ENCODE measurements around the gene CAMK4. TPM values are rescaled to one million over a fixed set of nuclear protein-coding genes. Genes with fewer than 3 reads are reported as not detected.

Gene CAMK4
- total and polyA plus RNA-seq, 2 experiments from 2014 or later = 4.2 to 7.3 TPM

DNA sequence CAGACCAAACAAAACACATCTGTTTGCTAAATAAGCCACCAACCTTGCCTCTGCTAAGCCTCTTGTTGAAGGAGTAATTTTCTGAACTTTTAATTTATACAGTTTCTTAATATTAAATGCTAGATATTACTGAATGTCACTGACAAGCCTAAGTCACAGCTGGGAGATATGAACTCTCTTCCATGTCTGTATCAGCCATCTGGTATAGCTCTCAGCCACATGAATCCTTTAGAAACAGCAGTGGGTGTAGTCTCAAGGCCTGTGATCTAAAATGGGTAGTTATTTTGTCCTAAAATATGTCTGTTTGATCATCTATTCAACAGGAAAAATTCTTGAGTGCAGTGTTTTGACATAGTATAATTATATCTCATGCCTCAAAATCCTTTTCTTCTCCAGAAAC is 97.2 kb downstream of the CAMK4 start:
- ATAC-seq (no peak), DNase-seq (ENCODE audit: low spot score) (no peak)
- no peaks in the 10 kb centered on the region for H3F3A ChIP-seq (replicated peaks; ENCODE audit: low read depth)
- H3K4me1 Mint-ChIP-seq = no peaks in the 10 kb centered on the region
- H3K27ac ChIP-seq (ENCODE audit: low read depth) = no peak overlapping the region
- H3K27me3 Mint-ChIP-seq (ENCODE audit: insufficient read depth, low read depth, poor library complexity) = peaks cover 3% of the 10 kb centered on the region
- H3K36me3 Mint-ChIP-seq (ENCODE audit: low read depth) = no peaks in the 10 kb centered on the region
- H3K4me3 ChIP-seq = no peak overlapping the region
- no peaks in the 10 kb centered on the region for H3K4me1 ChIP-seq (ENCODE audit: insufficient read depth)
- H4K20me1 ChIP-seq (replicated peaks; ENCODE audit: insufficient read depth) = no peaks in the 10 kb centered on the region
- TF ChIP-seq JUNB (IDR thresholded peaks at IDR 0.05; ENCODE audit: unreplicated experiment) = no peak
- TF ChIP-seq, protein P1, sequence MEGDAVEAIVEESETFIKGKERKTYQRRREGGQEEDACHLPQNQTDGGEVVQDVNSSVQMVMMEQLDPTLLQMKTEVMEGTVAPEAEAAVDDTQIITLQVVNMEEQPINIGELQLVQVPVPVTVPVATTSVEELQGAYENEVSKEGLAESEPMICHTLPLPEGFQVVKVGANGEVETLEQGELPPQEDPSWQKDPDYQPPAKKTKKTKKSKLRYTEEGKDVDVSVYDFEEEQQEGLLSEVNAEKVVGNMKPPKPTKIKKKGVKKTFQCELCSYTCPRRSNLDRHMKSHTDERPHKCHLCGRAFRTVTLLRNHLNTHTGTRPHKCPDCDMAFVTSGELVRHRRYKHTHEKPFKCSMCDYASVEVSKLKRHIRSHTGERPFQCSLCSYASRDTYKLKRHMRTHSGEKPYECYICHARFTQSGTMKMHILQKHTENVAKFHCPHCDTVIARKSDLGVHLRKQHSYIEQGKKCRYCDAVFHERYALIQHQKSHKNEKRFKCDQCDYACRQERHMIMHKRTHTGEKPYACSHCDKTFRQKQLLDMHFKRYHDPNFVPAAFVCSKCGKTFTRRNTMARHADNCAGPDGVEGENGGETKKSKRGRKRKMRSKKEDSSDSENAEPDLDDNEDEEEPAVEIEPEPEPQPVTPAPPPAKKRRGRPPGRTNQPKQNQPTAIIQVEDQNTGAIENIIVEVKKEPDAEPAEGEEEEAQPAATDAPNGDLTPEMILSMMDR (conservative IDR thresholded peaks at IDR 0.05; ENCODE audit: low read depth in 2 of 2) = no peak
- H3K27ac Mint-ChIP-seq = no peak overlapping the region
- H3K4me2 ChIP-seq = no peak overlapping the region
- no peaks in the 10 kb centered on the region for H3K79me2 ChIP-seq (replicated peaks; ENCODE audit: insufficient read depth)
- no peak overlapping the region for H2AFZ ChIP-seq
- H3K27me3 ChIP-seq (ENCODE audit: insufficient read depth) = no peaks in the 10 kb centered on the region
- H3K36me3 ChIP-seq (ENCODE audit: insufficient read depth) = no peaks in the 10 kb centered on the region
- no peak overlapping the region for H3K4me3 Mint-ChIP-seq
- no peaks in the 10 kb centered on the region; the same call in 2 of the 3 replicates for H3K9me3 Mint-ChIP-seq
- no peaks in the 10 kb centered on the region; the same call in 1 of the 2 replicates for H3K9me2 ChIP-seq (ENCODE audit: insufficient read depth)

DNA sequence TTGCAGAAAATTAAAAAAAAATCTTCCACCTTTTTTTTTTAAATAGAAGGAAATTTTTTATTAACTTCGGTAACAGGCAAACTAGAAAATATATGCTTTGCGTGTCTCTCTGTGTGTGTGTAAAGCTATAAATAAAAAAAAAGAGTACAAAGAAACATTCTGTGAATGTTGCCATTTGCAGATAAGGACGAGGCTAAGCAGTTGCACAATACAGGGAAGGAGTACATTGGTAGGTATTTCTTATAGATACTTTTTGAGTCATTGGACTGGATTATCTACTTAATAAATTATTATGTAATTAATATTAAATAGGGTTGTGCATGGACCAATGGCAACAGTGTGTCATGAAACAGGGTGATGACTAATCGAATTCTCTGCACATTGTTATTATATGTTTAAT is 102.4 kb downstream of the CAMK4 start:
- Mint-ChIP-seq H3K36me3 (ENCODE audit: low read depth) (peaks cover 3% of the 10 kb centered on the region; the same call in 1 of the 3 replicates), H3K27me3 (ENCODE audit: insufficient read depth, low read depth, poor library complexity) (no peaks in the 10 kb centered on the region), H3K27ac (no peak overlapping the region), H3K9me3 (peaks cover 10% of the 10 kb centered on the region), H3K4me3 (no peak overlapping the region), H3K4me1 (no peaks in the 10 kb centered on the region)
- H3K36me3 ChIP-seq (ENCODE audit: insufficient read depth) = no peaks in the 10 kb centered on the region
- ATAC-seq (no peak), DNase-seq (ENCODE audit: low spot score) (no peak)
- no peak overlapping the region for H2AFZ ChIP-seq
- H3K27ac ChIP-seq (ENCODE audit: low read depth) = no peak overlapping the region
- no peaks in the 10 kb centered on the region for H3K27me3 ChIP-seq (ENCODE audit: insufficient read depth)
- no peak overlapping the region for H3K4me3 ChIP-seq
- no peaks in the 10 kb centered on the region for H3F3A ChIP-seq (replicated peaks; ENCODE audit: low read depth)
- no peaks in the 10 kb centered on the region for H3K79me2 ChIP-seq (replicated peaks; ENCODE audit: insufficient read depth)
- H3K9me2 ChIP-seq (ENCODE audit: insufficient read depth) = no peaks in the 10 kb centered on the region; the same call in 1 of the 2 replicates
- no peaks in the 10 kb centered on the region for H3K4me1 ChIP-seq (ENCODE audit: insufficient read depth)
- no peak overlapping the region for H3K4me2 ChIP-seq
- no peaks in the 10 kb centered on the region for H4K20me1 ChIP-seq (replicated peaks; ENCODE audit: insufficient read depth)
- TF ChIP-seq, protein P2, sequence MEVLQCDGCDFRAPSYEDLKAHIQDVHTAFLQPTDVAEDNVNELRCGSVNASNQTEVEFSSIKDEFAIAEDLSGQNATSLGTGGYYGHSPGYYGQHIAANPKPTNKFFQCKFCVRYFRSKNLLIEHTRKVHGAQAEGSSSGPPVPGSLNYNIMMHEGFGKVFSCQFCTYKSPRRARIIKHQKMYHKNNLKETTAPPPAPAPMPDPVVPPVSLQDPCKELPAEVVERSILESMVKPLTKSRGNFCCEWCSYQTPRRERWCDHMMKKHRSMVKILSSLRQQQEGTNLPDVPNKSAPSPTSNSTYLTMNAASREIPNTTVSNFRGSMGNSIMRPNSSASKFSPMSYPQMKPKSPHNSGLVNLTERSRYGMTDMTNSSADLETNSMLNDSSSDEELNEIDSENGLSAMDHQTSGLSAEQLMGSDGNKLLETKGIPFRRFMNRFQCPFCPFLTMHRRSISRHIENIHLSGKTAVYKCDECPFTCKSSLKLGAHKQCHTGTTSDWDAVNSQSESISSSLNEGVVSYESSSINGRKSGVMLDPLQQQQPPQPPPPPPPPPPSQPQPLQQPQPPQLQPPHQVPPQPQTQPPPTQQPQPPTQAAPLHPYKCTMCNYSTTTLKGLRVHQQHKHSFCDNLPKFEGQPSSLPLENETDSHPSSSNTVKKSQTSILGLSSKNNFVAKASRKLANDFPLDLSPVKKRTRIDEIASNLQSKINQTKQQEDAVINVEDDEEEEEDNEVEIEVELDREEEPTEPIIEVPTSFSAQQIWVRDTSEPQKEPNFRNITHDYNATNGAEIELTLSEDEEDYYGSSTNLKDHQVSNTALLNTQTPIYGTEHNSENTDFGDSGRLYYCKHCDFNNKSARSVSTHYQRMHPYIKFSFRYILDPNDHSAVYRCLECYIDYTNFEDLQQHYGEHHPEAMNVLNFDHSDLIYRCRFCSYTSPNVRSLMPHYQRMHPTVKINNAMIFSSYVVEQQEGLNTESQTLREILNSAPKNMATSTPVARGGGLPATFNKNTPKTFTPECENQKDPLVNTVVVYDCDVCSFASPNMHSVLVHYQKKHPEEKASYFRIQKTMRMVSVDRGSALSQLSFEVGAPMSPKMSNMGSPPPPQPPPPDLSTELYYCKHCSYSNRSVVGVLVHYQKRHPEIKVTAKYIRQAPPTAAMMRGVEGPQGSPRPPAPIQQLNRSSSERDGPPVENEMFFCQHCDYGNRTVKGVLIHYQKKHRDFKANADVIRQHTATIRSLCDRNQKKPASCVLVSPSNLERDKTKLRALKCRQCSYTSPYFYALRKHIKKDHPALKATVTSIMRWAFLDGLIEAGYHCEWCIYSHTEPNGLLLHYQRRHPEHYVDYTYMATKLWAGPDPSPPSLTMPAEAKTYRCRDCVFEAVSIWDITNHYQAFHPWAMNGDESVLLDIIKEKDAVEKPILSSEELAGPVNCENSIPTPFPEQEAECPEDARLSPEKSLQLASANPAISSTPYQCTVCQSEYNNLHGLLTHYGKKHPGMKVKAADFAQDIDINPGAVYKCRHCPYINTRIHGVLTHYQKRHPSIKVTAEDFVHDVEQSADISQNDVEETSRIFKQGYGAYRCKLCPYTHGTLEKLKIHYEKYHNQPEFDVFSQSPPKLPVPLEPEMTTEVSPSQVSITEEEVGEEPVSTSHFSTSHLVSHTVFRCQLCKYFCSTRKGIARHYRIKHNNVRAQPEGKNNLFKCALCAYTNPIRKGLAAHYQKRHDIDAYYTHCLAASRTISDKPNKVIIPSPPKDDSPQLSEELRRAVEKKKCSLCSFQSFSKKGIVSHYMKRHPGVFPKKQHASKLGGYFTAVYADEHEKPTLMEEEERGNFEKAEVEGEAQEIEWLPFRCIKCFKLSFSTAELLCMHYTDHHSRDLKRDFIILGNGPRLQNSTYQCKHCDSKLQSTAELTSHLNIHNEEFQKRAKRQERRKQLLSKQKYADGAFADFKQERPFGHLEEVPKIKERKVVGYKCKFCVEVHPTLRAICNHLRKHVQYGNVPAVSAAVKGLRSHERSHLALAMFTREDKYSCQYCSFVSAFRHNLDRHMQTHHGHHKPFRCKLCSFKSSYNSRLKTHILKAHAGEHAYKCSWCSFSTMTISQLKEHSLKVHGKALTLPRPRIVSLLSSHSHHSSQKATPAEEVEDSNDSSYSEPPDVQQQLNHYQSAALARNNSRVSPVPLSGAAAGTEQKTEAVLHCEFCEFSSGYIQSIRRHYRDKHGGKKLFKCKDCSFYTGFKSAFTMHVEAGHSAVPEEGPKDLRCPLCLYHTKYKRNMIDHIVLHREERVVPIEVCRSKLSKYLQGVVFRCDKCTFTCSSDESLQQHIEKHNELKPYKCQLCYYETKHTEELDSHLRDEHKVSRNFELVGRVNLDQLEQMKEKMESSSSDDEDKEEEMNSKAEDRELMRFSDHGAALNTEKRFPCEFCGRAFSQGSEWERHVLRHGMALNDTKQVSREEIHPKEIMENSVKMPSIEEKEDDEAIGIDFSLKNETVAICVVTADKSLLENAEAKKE (CRISPR knock-in tag; IDR thresholded peaks at IDR 0.05) = no peak
- TF ChIP-seq, protein P3, sequence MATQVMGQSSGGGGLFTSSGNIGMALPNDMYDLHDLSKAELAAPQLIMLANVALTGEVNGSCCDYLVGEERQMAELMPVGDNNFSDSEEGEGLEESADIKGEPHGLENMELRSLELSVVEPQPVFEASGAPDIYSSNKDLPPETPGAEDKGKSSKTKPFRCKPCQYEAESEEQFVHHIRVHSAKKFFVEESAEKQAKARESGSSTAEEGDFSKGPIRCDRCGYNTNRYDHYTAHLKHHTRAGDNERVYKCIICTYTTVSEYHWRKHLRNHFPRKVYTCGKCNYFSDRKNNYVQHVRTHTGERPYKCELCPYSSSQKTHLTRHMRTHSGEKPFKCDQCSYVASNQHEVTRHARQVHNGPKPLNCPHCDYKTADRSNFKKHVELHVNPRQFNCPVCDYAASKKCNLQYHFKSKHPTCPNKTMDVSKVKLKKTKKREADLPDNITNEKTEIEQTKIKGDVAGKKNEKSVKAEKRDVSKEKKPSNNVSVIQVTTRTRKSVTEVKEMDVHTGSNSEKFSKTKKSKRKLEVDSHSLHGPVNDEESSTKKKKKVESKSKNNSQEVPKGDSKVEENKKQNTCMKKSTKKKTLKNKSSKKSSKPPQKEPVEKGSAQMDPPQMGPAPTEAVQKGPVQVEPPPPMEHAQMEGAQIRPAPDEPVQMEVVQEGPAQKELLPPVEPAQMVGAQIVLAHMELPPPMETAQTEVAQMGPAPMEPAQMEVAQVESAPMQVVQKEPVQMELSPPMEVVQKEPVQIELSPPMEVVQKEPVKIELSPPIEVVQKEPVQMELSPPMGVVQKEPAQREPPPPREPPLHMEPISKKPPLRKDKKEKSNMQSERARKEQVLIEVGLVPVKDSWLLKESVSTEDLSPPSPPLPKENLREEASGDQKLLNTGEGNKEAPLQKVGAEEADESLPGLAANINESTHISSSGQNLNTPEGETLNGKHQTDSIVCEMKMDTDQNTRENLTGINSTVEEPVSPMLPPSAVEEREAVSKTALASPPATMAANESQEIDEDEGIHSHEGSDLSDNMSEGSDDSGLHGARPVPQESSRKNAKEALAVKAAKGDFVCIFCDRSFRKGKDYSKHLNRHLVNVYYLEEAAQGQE (IDR thresholded peaks at IDR 0.05; ENCODE audit: unreplicated experiment) = no peak
- no peak for TF ChIP-seq EZH2phosphoT487 (IDR thresholded peaks at IDR 0.05; ENCODE audit: unreplicated experiment)
- TF ChIP-seq, protein P4, sequence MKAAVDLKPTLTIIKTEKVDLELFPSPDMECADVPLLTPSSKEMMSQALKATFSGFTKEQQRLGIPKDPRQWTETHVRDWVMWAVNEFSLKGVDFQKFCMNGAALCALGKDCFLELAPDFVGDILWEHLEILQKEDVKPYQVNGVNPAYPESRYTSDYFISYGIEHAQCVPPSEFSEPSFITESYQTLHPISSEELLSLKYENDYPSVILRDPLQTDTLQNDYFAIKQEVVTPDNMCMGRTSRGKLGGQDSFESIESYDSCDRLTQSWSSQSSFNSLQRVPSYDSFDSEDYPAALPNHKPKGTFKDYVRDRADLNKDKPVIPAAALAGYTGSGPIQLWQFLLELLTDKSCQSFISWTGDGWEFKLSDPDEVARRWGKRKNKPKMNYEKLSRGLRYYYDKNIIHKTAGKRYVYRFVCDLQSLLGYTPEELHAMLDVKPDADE (IDR thresholded peaks at IDR 0.05) = no peak
- TF ChIP-seq, protein P1 (conservative IDR thresholded peaks at IDR 0.05; ENCODE audit: low read depth in 2 of 2) = no peak
